IPS DF 6.9 (cell line): ENCODE data around the gene VTCN1.

Experiments
- DNase-seq: peaks from one replicate; pipeline ENCODE4 v3.0.0-alpha.2; 2013; ENCODE audit warnings: low read depth, low spot score
- H3K27ac ChIP-seq: one replicate; pipeline ENCODE4 v1.5.1; 2013; ENCODE audit warnings: low read length, control low read depth
- H3K27me3 ChIP-seq: 2 replicates; pipeline ENCODE4 v1.6.1; 2013; ENCODE audit warnings: mild to moderate bottlenecking, low read length; ENCODE audit not compliant: control insufficient read depth, insufficient read depth
- H3K36me3 ChIP-seq: 2 replicates; pipeline ENCODE4 v1.6.1; 2013; ENCODE audit warnings: low read length; ENCODE audit not compliant: control insufficient read depth, insufficient read depth
- H3K4me1 ChIP-seq: 2 replicates; pipeline ENCODE4 v1.6.1; 2013; ENCODE audit warnings: low read length; ENCODE audit not compliant: control insufficient read depth, insufficient read depth
- H3K4me3 ChIP-seq: 2 replicates; pipeline ENCODE4 v1.5.1; 2013; ENCODE audit warnings: mild to moderate bottlenecking, low read length
- H3K9me3 ChIP-seq: 2 replicates; pipeline ENCODE4 v1.6.1; 2013; ENCODE audit warnings: low read length, inconsistent platforms; ENCODE audit not compliant: control insufficient read depth, insufficient read depth
- WGBS: extraction: QIAGEN DNeasy Blood & Tissue Kit; methylation state at CpG from one replicate; pipeline ENCODE4 v1.1.7; 2013; ENCODE audit warnings: mixed read lengths, missing lambda C conversion rate; ENCODE audit not compliant: insufficient read length, insufficient coverage; 5-methylcytosine and 5-hydroxymethylcytosine counted together

The VTCN1 gene

GRCh38 chr1:117210386-117210785 is 341 bp downstream of the VTCN1 start:
- no peak for DNase-seq
- Histone ChIP-seq H3K4me3 (no peak overlapping the region), H3K36me3 (no peaks in the 10 kb centered on the region), H3K9me3 (no peaks in the 10 kb centered on the region), H3K27ac (no peak overlapping the region), H3K27me3 (no peaks in the 10 kb centered on the region), H3K4me1 (peaks cover 3% of the 10 kb centered on the region; the same call in 1 of the 2 replicates)
- no CpG with 5 or more reads among the region's 4 CpGs for WGBS

DNA sequence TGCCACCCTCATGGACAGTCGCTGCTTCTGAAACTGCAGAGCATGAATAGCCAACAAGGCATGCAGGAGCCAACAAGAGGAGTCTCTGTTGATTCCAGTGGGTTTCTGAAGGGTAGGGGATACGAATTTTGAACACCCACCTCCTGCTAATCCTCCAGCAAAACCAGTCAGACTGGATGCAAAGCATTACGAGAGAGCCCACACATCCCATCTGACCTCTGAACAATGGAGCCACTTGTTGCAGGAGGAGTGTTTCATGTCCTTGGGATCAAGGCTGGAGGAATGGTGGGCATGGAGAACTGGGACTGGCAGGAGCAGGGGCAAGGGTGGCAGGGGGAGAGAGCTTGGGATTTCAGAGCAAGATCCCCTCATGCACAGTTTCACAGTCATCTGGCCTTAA is 1.6 kb downstream of the VTCN1 start:
- H3K27me3 ChIP-seq: no peaks in the 10 kb centered on the region
- no CpG with 5 or more reads among the region's 3 CpGs for WGBS
- no peak overlapping the region for H3K4me3 ChIP-seq
- H3K9me3 ChIP-seq: no peaks in the 10 kb centered on the region
- DNase-seq: no peak
- H3K36me3 ChIP-seq: no peaks in the 10 kb centered on the region
- no peak overlapping the region for H3K27ac ChIP-seq
- peaks cover 3% of the 10 kb centered on the region; the same call in 1 of the 2 replicates for H3K4me1 ChIP-seq

DNA sequence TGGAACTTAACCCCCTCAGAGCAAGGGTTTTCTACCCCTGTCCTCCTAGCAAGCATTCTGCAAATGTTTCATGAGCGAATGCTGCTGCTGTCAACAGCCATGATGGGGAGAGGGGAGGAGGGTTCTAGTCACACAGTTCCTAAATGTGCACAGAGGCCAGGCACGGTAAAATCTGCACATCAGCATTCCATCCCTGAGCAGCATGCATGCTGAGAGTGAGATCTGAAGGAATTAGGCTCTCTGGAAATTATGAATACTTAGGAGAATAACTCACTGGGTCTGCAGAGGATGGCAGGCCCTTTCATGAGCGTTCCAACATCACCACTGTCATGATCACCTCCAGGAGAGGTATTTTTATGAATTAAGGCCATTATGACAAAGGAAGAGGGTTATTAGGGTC is 2.1 kb downstream of the VTCN1 start:
- Histone ChIP-seq H3K9me3 (no peaks in the 10 kb centered on the region), H3K27ac (no peak overlapping the region), H3K4me1 (peaks cover 3% of the 10 kb centered on the region; the same call in 1 of the 2 replicates), H3K4me3 (no peak overlapping the region), H3K27me3 (no peaks in the 10 kb centered on the region), H3K36me3 (no peaks in the 10 kb centered on the region)
- no CpG with 5 or more reads among the region's 3 CpGs for WGBS
- DNase-seq: no peak

DNA sequence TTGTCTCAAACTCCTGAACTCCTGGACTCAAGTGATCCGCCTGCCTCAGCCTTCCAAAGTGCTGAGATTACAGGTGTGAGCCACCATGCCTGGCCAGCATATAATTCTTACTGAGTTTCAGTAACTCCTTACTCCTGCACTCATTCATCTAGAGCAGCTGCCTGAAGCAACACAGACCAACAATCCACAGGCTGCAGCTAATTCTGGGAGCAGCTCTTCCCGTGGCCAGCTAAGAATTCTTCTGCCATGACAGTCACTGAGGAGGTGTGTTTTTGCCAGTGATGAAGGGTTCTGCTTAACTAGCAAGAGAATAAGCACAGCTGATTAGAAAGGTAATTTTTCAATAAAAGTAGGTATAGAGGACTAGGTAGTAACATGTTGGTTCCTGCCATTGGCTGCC is 5.4 kb downstream of the VTCN1 start:
- no peak overlapping the region for H3K27ac ChIP-seq
- H3K9me3 ChIP-seq: no peaks in the 10 kb centered on the region
- peaks cover 3% of the 10 kb centered on the region; the same call in 1 of the 2 replicates for H3K4me1 ChIP-seq
- no peak for DNase-seq
- no peaks in the 10 kb centered on the region for H3K36me3 ChIP-seq
- no CpG with 5 or more reads among the region's 2 CpGs for WGBS
- H3K4me3 ChIP-seq: no peak overlapping the region
- H3K27me3 ChIP-seq: no peaks in the 10 kb centered on the region

GRCh38 chr1:117201808-117202207 is 8.9 kb downstream of the VTCN1 start:
- H3K27me3 ChIP-seq: no peaks in the 10 kb centered on the region
- H3K4me1 ChIP-seq: no peaks in the 10 kb centered on the region; the same call in 1 of the 2 replicates
- no peak overlapping the region for H3K4me3 ChIP-seq
- H3K36me3 ChIP-seq: no peaks in the 10 kb centered on the region
- no CpG with 5 or more reads among the region's 1 CpG for WGBS
- H3K9me3 ChIP-seq: no peaks in the 10 kb centered on the region
- DNase-seq: no peak
- H3K27ac ChIP-seq: no peak overlapping the region

DNA sequence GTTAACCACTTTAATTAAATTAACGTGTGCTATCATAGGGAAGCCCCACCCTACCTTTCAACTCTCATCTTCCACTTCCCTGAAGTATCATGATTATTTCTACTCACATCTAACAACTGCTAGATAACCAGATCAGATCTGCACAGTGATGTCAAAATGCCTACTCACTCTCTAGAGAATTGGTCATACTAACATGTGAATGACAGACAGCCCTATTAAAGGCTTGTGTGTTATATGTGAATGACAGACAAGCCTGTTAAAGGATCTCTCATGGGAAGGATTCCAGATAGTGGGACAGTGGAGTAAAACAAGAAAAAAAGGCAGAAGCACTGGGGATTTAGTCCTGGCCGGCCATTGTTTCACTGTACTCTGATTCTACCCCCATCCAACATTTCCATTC is 12.6 kb downstream of the VTCN1 start:
- no peak overlapping the region for H3K4me3 ChIP-seq
- H3K27ac ChIP-seq: no peak overlapping the region
- no peak for DNase-seq
- H3K27me3 ChIP-seq: no peaks in the 10 kb centered on the region
- H3K36me3 ChIP-seq: no peaks in the 10 kb centered on the region
- WGBS: no CpG with 5 or more reads among the region's 2 CpGs
- H3K9me3 ChIP-seq: no peaks in the 10 kb centered on the region
- no peaks in the 10 kb centered on the region; the same call in 1 of the 2 replicates for H3K4me1 ChIP-seq

DNA sequence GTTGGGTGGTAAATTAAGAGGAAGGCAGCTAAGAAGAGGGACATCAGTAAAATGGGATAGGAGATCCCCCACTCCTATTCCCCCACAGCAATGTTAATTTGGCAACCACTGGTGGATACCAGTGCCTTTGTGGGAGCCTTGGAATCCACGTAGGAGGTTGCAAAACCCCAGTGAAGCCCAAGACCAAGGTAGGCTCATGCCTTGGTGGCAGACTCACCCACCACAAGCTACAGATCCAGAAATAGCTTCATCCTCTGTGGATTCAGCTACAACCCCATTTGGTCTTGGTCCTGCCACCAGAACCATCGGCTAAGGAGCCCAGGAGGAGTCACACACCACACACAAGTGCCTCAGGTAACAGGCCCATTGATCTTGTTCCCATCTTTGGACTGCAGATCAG is 21.0 kb downstream of the VTCN1 start:
- no CpG with 5 or more reads among the region's 2 CpGs for WGBS
- no peaks in the 10 kb centered on the region for H3K9me3 ChIP-seq
- H3K27ac ChIP-seq: no peak overlapping the region
- H3K4me3 ChIP-seq: no peak overlapping the region
- no peak for DNase-seq
- H3K4me1 ChIP-seq: no peaks in the 10 kb centered on the region; the same call in 1 of the 2 replicates
- no peaks in the 10 kb centered on the region for H3K36me3 ChIP-seq
- H3K27me3 ChIP-seq: no peaks in the 10 kb centered on the region

GRCh38 chr1:117188816-117189437 is 21.8 kb downstream of the VTCN1 start:
- DNase-seq: no peak
- Histone ChIP-seq H3K4me1 (no peaks in the 10 kb centered on the region; the same call in 1 of the 2 replicates), H3K27me3 (no peaks in the 10 kb centered on the region), H3K36me3 (no peaks in the 10 kb centered on the region), H3K27ac (no peak overlapping the region), H3K4me3 (no peak overlapping the region), H3K9me3 (no peaks in the 10 kb centered on the region)
- WGBS: no CpG with 5 or more reads among the region's 8 CpGs

DNA sequence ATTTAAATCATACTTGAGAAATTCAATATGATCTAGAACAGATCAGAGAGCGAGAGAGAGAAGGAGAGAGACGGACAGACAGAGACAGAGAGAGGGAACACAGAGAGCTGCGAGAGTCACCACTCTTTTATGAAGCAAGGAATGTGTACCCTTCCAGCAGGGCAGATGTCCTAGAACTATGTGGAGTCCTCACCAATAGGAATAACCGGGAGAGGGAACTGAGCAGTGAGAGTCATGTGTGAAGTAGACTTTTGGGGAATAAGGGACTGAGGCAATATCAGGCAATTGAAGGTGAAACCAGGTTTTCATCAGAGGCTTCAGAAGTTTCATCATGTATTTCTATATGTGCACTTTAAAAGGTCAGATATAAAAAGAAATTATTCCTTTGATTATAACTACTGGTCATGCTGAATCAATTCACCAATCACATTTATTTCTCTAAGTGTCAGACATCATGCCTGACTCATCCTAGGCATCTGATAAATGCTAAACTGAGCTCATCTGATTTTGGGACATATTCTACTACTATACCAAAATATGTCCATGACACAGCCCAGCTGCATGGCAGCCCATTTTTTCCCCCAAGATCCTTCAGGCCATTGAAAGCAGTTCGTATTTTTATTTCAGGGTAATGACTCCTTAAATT is 22.4 kb downstream of the VTCN1 start:
- no peak for DNase-seq
- Histone ChIP-seq H3K27me3 (no peaks in the 10 kb centered on the region), H3K4me3 (no peak overlapping the region), H3K27ac (no peak overlapping the region), H3K36me3 (no peaks in the 10 kb centered on the region), H3K4me1 (no peaks in the 10 kb centered on the region; the same call in 1 of the 2 replicates), H3K9me3 (no peaks in the 10 kb centered on the region)
- no CpG with 5 or more reads among the region's 5 CpGs for WGBS

- DNase-seq: no peak
- no CpG with 5 or more reads among the region's 4 CpGs for WGBS
- H3K36me3 ChIP-seq: no peaks in the 10 kb centered on the region
- no peaks in the 10 kb centered on the region for H3K9me3 ChIP-seq
- H3K27ac ChIP-seq: no peak overlapping the region
- H3K4me1 ChIP-seq: no peaks in the 10 kb centered on the region; the same call in 1 of the 2 replicates
- no peaks in the 10 kb centered on the region for H3K27me3 ChIP-seq
- no peak overlapping the region for H3K4me3 ChIP-seq
Observed at GRCh38 chr1:117183112-117183511, 27.6 kb downstream of the VTCN1 start.

DNA sequence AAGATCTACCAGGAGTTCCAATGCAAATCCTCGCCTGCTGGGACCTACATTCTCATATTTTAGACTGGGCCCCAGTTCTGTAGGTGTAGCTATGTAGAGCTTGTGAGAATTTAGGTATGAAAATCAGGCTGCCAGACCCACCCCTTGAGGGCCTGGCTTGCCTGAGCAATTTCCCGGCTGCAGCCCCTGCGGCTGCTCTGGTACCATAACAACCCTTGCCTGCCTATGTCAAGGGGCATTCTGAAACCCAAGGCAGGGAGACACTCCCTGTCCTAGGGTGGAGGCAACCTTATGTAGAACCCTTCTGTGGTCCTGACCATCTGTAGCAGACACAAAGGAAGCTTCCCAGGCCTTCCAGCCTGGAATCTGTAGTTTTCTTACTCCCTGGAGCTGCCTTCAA is 28.4 kb downstream of the VTCN1 start:
- no peak for DNase-seq
- H3K27ac ChIP-seq: no peak overlapping the region
- no peaks in the 10 kb centered on the region for H3K4me1 ChIP-seq
- no peak overlapping the region for H3K4me3 ChIP-seq
- H3K27me3 ChIP-seq: no peaks in the 10 kb centered on the region
- H3K9me3 ChIP-seq: no peaks in the 10 kb centered on the region
- H3K36me3 ChIP-seq: no peaks in the 10 kb centered on the region
- no CpG with 5 or more reads among the region's 3 CpGs for WGBS
